Skeletal muscle satellite cell (primary cell): ENCODE measurements around the gene NAA25.
"Not testable (repeated sequence)": the region's sequence is repeated elsewhere in the genome, so short reads cannot be mapped to it uniquely, and the experiment has no call there.

ENCODE experiments used
- H3K27me3 ChIP-seq: 2 replicates; pipeline ENCODE4 v1.7.0; 2013; ENCODE audit warnings: low read length; ENCODE audit not compliant: control insufficient read depth, insufficient read depth
- H3K36me3 ChIP-seq: 2 replicates; pipeline ENCODE4 v1.7.0; 2013; ENCODE audit warnings: mild to moderate bottlenecking, control low read depth, low read length; ENCODE audit not compliant: insufficient read depth
- H3K4me1 ChIP-seq: 2 replicates; pipeline ENCODE4 v1.7.0; 2013; ENCODE audit warnings: low read length; ENCODE audit not compliant: control insufficient read depth, insufficient read depth
- H3K4me2 ChIP-seq: 2 replicates; pipeline ENCODE4 v1.7.0; 2013; ENCODE audit warnings: mild to moderate bottlenecking, low read length
- H3K4me3 ChIP-seq: 2 replicates; pipeline ENCODE4 v1.7.0; 2013; ENCODE audit warnings: low read length
- H3K9ac ChIP-seq: 2 replicates; pipeline ENCODE4 v1.7.0; 2013; ENCODE audit warnings: mild to moderate bottlenecking, low read depth, low read length, moderate library complexity
- H3K9me3 ChIP-seq: replicated peaks from 2 replicates; pipeline ENCODE4 v1.7.0; 2013; ENCODE audit warnings: mild to moderate bottlenecking, control low read depth, low read length

Gene NAA25

DNA sequence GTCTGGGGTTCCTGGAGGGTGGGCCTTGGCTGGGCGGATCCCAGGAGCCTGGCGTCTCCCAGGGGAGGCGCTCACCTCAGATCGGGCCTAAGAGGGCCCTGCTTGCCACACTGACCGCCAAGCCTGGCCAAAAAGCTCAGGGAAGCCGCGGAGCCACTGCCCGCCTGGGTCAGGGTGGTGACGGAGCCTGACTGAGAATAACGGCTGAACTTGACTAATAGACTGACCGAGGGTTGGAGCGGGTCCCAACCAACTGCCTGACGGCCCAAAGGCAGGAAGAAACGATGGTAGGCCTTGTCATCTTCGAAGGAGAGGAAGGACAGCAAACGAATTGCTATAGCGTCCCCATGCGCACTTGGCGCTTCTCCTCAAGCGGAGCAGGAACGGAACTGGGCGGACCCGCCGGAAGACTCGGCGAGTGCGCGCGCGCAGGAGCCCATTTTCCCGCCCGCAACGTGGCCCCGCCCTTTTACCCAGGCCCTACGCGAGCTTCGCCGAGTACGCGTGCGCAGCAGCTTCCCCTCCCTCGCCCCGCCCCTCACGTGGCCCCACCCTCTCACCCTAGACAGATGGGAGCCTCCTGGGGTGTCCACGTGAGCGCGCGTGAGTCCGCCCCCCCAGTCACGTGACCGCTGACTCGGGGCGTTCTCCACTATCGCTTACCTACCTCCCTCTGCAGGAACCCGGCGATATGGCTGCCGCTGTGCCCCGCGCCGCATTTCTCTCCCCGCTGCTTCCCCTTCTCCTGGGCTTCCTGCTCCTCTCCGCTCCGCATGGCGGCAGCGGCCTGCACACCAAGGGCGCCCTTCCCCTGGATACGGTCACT is 95.6 kb downstream of the NAA25 start, which contains the start of the genes ERP29 and TMEM116:
TSS of gene ERP29 (plus strand) at position 652 of the 826 bp plus-strand sequence. CDS start at position 692, 40 bp downstream.
TSS of gene TMEM116 (minus strand) at position 391 of the 826 bp plus-strand sequence. CDS start 7,895 bp downstream, outside the sequence.
- Histone ChIP-seq H3K27me3 (no peaks in the 10 kb centered on the region), H3K4me2 (peak within 1 kb of the TSS; percentile 90), H3K9me3 (no peaks in the 10 kb centered on the region), H3K4me1 (peaks cover 16% of the 10 kb centered on the region), H3K4me3 (peak within 1 kb of the TSS; percentile 99), H3K36me3 (peaks cover 10% of the 10 kb centered on the region), H3K9ac (peak within 1 kb of the TSS; percentile 92)

DNA sequence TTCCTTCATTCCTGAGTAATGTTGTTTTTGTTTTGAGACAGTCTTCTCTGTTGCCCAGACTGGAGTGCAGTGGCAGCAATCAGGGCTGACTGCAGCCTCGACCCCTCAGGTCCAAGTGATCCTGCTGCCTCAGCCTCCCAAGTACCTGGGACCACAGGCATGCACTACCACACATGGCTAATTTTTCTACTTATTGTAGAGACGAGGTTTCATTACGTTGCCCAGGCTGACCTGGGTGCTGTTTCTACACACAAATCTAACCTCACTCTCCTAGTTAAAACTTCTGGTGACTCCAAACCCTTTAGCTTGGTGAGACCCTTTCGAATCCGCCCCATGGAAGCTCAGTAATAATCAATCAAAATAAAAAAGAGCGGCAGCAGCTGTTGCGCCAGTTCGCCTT is 96.9 kb downstream of the NAA25 start:
- Histone ChIP-seq H3K9ac (no peak overlapping the region), H3K4me3 (peak overlapping the region; percentile 84), H3K4me2 (peak overlapping the region; percentile 90), H3K27me3 (no peaks in the 10 kb centered on the region), H3K4me1 (peaks cover 16% of the 10 kb centered on the region), H3K36me3 (peaks cover 10% of the 10 kb centered on the region), H3K9me3 (no peaks in the 10 kb centered on the region)

DNA sequence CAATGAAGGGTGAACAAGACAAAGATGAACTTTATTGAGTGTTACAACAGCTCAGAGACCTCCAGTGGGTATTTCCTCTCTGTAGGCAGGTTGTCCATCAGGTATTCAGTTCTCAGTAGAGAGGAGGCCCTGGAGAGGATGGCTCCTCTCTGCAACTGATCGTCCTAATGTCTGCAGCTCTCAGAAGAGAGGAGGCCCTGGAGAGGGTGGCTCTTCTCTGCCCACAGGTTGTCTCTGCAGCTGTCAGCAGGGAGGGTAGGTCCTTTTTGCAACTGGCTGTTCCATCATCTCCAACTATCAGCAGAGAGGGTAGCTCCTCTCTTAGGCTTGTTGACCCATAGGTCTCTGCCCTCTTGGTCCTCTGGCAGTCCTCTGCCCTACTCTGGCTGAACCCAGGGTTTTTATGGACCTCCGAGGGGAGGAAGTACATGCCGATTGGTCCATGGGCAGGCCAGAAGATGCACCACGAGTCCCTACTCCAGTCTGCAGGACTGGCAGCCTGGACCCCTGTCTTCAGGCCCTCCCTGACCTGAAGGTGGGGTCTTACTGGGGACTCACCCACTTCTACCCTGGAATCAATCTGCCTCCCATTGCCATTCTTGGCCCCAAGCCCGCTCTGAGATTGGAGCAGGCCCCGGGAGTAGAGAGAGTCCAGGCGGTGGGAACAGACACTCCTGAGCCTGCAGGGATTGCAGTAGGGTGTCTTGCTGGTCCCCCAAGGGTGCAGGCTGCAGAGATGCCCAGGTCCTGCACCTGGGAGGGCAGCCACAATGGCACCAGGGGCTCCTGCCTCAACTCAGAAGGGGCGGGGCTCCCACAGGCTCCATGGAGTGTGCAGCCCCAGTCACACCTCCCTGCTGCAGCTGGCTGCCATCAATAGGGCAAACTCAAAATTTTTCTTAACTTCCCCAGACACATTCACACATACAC is 97.9 kb downstream of the NAA25 start:
- Histone ChIP-seq H3K27me3 (no peaks in the 10 kb centered on the region), H3K36me3 (peaks cover 3% of the 10 kb centered on the region), H3K9me3 (no peaks in the 10 kb centered on the region), H3K9ac (no peak overlapping the region), H3K4me3 (no peak overlapping the region), H3K4me2 (no peak overlapping the region), H3K4me1 (peaks cover 19% of the 10 kb centered on the region)

DNA sequence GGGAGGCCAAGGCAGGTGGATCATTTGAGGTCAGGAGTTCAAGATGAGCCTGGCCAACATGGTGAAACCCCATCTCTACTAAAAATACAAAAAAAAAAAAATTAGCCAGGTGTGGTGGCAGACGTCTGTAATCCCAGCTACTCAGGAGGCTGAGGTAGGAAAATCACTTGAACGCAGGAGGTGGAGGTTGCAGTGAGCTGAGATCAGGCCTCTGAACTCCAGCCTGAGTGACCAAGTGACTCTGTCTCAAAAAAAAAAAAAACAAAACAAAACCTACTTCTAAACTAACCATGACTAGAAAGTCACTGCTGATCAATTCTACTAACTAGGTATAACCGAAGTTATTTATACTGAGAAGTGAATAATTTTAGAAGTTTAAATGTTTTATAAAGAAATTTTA is 99.0 kb downstream of the NAA25 start:
- H3K9me3 ChIP-seq, H3K9ac ChIP-seq, H3K36me3 ChIP-seq, H3K27me3 ChIP-seq, H3K4me2 ChIP-seq, H3K4me3 ChIP-seq: not testable (repeated sequence)
- peaks cover 18% of the 10 kb centered on the region for H3K4me1 ChIP-seq

DNA sequence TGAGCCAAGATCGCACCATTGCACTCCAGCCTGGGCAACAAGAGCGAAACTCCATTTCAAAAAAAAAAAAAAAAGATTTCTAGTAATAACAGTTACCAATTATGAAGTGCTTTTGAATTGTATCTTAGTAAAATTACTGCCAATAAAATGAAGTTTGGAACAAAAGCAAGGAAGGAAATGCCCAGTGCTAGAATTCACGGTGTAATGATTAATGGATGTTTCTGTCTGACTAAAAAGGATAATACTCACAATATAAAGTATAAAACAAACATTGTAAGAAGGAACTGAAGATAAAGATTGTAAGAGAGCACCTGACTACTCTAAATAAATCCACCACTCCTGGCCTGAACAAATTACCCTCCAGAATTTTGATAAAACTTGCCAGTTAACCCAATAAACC is 99.7 kb downstream of the NAA25 start:
- no peaks in the 10 kb centered on the region for H3K36me3 ChIP-seq
- no peaks in the 10 kb centered on the region for H3K9me3 ChIP-seq
- no peak overlapping the region for H3K4me2 ChIP-seq
- H3K4me3 ChIP-seq: no peak overlapping the region
- H3K27me3 ChIP-seq: no peaks in the 10 kb centered on the region
- H3K9ac ChIP-seq: no peak overlapping the region
- H3K4me1 ChIP-seq: peaks cover 13% of the 10 kb centered on the region

DNA sequence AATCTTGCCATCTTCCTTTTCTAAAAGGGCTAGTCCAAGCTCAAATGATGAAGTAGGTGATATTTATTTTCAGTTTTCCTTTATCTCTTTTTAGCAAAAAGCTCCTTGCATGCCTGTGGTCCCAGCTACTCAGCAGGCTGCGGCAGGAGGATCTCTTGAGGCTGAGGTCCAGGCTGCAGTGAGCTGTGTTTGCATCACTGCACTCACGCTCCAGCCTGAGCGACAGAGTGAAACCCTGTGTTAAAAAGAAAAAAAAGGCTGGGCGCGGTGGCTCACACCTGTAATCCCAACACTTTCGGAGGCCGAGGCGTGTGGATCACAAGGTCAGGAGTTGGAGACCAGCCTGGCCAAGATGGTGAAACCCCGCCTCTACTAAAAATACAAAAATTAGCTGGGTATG is 100.6 kb downstream of the NAA25 start:
- peaks cover 13% of the 10 kb centered on the region for H3K4me1 ChIP-seq
- no peak overlapping the region for H3K9ac ChIP-seq
- no peak overlapping the region for H3K4me2 ChIP-seq
- no peaks in the 10 kb centered on the region for H3K36me3 ChIP-seq
- H3K4me3 ChIP-seq: no peak overlapping the region
- no peaks in the 10 kb centered on the region for H3K27me3 ChIP-seq
- H3K9me3 ChIP-seq: no peaks in the 10 kb centered on the region

DNA sequence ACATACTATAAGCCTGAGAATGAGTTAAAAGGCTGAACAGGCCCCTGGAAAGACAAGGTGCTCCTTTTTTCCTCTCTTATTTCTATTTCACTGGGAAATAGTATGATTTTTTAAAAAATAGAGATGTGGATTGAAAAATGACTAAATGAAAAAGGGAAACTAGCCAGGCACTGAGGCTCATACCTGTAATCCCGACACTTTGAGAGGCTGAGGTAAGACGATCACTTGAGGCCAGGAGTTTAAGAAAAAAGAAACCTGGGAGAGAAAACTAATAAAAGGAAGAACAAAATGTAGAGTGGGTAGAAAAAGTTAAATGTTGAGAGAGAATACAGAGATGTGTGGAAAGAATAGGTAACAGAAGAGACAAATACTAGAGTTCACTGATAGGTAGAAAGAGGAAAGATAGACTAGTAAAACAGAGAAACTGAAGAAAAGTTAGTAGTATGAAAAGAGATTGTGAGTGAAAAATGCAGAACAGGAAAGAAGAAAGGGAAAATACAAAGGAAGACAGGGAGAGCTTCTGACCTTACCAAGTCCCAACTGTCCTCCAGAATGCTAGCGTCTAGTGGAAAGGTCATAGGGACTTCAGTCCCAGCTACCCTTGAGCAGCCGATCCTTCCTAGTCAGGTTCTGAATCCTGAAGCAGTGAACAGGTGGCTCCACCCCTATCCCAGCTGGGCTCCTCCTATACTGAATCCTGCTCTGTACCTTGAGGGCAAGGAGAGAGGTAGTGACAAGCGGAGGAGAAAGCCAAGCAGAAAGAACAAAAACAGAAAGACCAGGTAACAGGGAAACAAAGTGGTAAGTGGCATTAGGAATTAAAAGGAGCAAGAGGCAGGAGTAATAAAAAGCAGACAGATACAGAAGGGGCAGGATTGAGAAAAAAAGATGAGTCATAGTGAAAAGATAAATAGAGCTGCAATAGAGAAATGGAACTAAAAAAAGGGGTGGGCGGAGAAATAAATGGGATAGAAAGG is 102.9 kb downstream of the NAA25 start:
- Histone ChIP-seq H3K9me3 (no peaks in the 10 kb centered on the region), H3K27me3 (no peaks in the 10 kb centered on the region), H3K4me3 (no peak overlapping the region), H3K36me3 (no peaks in the 10 kb centered on the region), H3K4me2 (peak overlapping the region; percentile 13), H3K9ac (no peak overlapping the region), H3K4me1 (peaks cover 4% of the 10 kb centered on the region)

DNA sequence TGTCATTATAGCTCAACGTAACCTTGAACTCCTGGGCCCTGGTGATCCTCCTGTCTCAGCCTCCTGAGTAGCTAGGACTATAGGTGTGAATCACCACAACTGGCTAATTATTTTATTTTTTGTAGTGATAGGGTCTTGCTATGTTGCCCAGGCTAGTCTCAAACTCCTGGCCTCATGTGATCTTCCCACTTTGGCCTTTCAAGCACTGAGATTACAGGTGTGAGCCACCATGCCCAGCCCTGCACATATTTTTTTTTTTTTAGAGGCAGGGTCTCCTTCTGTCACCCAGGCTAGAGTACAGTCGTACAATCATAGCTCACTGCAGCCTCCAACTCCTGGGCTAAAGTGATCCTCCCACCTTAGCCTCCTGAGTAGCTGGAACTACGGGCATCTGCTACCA is 104.5 kb downstream of the NAA25 start:
- no peaks in the 10 kb centered on the region for H3K36me3 ChIP-seq
- H3K4me1 ChIP-seq: peaks cover 4% of the 10 kb centered on the region
- H3K4me3 ChIP-seq: no peak overlapping the region
- H3K4me2 ChIP-seq: no peak overlapping the region
- H3K9ac ChIP-seq: no peak overlapping the region
- H3K27me3 ChIP-seq: no peaks in the 10 kb centered on the region
- no peaks in the 10 kb centered on the region for H3K9me3 ChIP-seq

DNA sequence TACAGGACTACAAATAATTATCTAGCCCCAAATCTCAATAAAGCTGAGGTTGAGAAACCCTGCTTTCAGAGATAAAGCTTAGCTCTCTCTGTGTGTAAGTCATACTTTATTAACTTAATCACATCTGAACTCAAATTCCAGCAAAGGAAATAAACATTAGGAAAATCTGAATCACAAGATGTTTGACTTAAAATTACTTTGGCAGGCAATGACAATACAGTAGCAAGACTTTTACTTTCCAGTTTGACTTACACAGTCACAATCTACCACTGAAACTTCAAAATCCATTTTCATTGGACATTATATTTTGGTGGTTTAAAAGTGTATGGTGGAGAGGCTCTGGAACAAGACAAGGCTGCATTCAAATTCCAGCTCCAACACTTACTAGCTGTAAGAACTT is 107.0 kb downstream of the NAA25 start:
- H3K4me1 ChIP-seq: peaks cover 4% of the 10 kb centered on the region
- H3K27me3 ChIP-seq: no peaks in the 10 kb centered on the region
- H3K4me2 ChIP-seq: no peak overlapping the region
- no peaks in the 10 kb centered on the region for H3K36me3 ChIP-seq
- no peak overlapping the region for H3K4me3 ChIP-seq
- no peaks in the 10 kb centered on the region for H3K9me3 ChIP-seq
- H3K9ac ChIP-seq: no peak overlapping the region

DNA sequence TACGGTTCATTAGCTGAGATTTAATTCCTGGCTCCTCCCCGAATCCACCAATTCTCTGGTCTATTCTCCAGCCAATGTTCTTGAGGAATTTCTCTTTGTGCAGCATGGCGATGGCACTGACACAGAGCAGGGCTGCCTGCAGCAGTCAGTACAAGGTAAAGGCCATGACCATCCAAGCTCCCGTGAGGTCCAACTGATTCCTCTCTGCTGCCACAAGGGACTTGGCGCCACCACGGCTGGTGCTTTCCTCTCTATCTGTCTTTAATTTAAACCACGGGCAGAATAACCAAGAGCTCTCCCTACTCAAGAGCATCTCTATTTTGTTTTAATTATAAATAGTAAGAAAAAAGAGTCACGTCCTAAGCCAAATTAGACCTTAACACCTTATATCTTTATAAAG is 107.8 kb downstream of the NAA25 start:
- H3K9ac ChIP-seq: no peak overlapping the region
- H3K27me3 ChIP-seq: no peaks in the 10 kb centered on the region
- H3K36me3 ChIP-seq: no peaks in the 10 kb centered on the region
- H3K4me1 ChIP-seq: peaks cover 2% of the 10 kb centered on the region
- H3K4me2 ChIP-seq: no peak overlapping the region
- H3K9me3 ChIP-seq: no peaks in the 10 kb centered on the region
- H3K4me3 ChIP-seq: no peak overlapping the region

DNA sequence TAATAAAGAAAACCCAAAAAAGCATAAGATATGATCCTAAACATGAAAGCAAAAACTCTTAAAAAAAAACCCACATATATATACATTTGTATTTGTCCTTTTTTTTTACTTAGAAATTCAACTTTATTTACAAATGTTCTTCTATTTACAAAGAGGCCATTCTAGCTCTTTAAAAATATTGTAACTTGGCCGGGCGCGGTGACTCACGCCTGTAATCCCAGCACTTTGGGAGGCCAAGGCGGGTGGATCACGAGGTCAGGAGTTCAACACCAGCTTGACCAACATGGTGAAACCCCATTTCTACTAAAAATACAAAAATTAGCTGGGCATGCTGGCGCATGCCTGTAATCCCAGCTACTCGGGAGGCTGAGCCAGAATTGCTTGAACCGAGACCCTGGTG is 109.5 kb downstream of the NAA25 start:
- not testable (repeated sequence) for H3K27me3 ChIP-seq, H3K9ac ChIP-seq, H3K4me2 ChIP-seq, H3K9me3 ChIP-seq, H3K4me3 ChIP-seq, H3K4me1 ChIP-seq, H3K36me3 ChIP-seq
